ENCODE results near the gene CHRNG. TPM values are rescaled to one million over a fixed set of nuclear protein-coding genes. Genes with fewer than 3 reads are reported as not detected.
"Not testable (repeated sequence)": the region's sequence is repeated elsewhere in the genome, so short reads cannot be mapped to it uniquely, and the experiment has no call there.

CHRNG gene
- total RNA-seq, 1 donor from 2014 or later, result not detected

DNA sequence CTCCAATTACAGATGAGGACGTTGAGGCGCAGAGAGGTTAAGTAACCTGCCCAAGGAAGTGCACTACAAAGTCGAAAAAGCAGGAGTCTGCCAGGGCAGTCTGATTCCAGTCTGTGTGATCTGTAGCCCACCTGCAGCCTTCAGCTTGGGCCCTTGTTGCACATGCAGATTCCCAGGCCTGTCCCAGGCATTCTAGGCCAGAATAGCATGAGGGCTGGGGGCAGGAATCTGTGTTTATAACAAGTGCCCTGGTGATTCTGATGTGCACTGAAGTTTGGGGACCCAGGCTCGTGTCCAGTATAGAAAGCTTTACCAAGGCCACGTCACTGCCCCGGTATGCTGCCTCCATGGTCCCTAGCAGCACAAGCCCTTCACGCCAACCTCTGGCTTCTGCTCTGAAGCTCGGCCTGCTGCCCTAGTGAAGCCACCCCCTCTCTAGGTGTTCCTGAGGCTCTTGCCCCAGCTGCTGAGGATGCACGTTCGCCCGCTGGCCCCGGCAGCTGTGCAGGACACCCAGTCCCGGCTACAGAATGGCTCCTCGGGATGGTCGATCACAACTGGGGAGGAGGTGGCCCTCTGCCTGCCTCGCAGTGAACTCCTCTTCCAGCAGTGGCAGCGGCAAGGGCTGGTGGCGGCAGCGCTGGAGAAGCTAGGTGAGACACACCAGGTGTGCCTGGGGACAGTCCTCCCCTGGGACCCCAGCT is 4.6 kb downstream of the CHRNG start:
- no peak for DNase-seq (ENCODE audit: low spot score)

- DNase-seq (ENCODE audit: low spot score), result no peak
Observed at GRCh38 chr2:232544674-232545073, 5.2 kb downstream of the CHRNG start.

GRCh38 chr2:232545511-232546375 is 6.3 kb downstream of the CHRNG start:
- no peak for DNase-seq (ENCODE audit: low spot score)

DNA sequence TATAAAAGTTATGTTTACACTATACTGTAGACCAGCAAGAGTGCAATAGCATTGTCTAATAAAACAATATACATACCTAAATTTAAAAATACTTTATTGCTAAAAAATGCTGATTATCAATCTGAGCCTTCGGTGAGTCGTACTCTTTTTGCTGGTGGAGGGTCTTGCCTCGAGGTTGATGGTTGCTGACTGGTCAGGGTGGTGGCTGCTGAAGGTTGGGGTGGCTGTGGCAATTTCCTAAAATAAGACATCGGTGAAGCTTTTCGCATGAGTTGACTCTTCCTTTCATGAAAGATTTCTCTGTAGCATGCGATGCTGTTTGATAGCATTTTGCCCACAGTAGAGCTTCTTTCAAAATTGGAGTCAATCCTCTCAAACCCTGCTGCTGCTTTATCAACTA is 8.5 kb downstream of the CHRNG start:
- no peak for DNase-seq (ENCODE audit: low spot score)

GRCh38 chr2:232549655-232550353 is 10.3 kb downstream of the CHRNG start:
- no peak for DNase-seq (ENCODE audit: low spot score)

GRCh38 chr2:232550354-232551249 is 11.1 kb downstream of the CHRNG start, which contains the start of the genes EIF4E2 and TIGD1:
EIF4E2 (plus strand) TSS chr2:232550689; CDS start chr2:232550725, 36 bp downstream.
TIGD1 (minus strand) TSS chr2:232550557; CDS start chr2:232549882, 675 bp downstream.
- DNase-seq (ENCODE audit: low spot score), result peak; percentile 97

GRCh38 chr2:232551250-232551638 is 11.8 kb downstream of the CHRNG start:
- no peak for DNase-seq (ENCODE audit: low spot score)

DNA sequence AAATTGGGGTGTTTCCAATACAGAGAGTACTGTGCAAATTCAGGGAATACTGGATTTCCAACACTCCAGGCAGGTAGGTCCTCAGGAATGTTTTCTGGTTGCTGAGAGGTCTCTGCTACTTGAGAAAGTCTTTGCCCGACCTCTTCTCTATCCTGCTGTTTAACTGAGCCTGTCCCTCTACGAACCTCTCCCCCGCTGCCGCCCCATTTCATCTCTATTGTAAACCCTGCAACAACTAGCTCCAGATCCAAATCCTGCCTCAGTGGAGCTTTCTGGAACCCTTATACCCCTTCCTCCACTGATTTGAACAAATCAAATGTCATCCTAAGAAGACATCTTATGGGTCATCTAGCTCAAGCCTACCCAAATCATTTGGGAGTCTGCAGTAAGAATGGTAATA is 12.3 kb downstream of the CHRNG start:
- no peak for DNase-seq (ENCODE audit: low spot score)

DNA sequence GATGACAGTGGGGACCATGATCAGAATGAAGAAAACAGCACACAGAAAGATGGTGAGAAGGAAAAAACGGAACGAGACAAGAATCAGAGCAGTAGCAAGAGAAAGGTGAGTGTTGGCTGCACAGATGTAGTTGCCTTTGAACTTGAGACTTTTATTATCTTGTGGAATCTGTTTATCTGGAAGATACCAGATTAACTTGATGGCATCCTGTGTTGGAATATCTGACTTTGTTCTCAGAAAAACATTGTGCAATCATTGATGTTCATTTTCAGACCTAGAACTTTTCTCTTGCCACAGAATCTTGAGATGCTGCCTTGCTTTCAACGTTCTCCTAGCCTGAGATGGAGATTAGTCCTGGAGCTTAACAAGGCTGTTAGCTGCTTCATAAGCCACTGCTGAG is 16.9 kb downstream of the CHRNG start:
- DNase-seq (ENCODE audit: low spot score), result no peak

DNA sequence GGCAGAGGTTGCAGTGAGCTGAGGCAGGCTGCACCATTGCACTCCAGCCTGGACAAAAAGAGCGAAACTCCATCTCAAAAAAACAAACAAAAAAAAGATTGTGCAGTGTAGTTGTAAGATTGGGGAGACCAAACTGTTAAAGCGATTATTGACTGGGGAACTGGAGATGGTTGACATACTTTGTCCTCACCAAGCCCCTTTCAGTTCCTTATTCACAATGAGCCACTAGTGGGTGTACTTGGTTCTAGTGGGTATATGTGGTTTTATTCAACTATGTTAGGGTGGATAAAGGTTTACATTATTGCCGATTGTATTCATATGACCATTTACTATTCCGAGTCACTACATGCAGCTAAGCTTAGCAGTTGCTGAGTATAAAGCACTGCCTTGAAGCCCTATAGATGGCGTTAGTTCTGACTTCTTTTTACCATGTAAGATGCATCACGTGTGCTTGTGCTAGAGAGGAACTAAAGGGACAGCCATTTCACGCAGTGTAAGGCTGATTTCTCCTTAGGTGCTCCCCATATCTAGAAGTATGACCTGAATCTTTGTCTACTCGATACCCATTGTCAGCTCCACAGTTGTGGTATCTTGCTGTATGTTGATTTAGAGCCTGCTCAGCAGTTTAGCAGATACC is 23.1 kb downstream of the CHRNG start:
- DNase-seq (ENCODE audit: low spot score), result no peak

DNA sequence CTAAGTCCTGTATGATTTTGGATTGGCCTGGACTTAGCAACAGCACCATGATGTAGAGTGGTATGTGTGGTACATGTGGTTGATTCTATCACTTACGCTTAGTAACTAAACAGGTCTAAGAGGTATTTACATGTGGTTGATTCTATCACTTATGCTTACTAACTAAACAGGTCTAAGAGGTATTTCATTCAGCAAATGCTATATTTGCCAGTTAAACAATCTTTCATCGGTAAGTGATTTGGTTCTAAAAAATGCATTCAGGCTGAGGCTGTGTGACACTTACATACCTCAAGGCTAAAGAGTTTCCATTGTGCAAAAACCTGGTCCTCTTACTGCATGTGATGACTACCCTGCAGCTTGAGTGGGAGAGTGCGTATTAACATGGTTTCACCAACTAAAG is 24.1 kb downstream of the CHRNG start:
- no peak for DNase-seq (ENCODE audit: low spot score)

- no peak for DNase-seq (ENCODE audit: low spot score)
Observed at GRCh38 chr2:232567721-232568120, 28.2 kb downstream of the CHRNG start.

DNA sequence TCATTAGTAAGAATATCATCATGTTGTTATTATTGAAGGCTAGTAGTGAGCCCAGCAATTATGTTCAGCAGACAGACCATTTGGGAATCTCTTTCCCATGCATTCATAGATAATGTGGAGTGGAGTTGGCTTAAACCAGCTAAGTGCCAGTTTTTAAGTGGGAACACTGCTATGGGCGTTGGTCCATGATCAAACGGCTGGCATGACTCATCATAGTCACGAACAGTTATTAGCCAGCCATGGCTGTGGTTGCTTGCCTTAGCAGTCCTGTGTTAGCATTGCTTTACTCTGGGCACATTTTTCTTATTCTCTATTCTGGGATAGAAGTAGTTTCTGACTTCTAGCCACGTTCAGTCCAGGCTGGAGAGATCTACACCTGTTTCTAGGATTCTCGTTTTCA is 28.7 kb downstream of the CHRNG start:
- DNase-seq (ENCODE audit: low spot score), result no peak

DNA sequence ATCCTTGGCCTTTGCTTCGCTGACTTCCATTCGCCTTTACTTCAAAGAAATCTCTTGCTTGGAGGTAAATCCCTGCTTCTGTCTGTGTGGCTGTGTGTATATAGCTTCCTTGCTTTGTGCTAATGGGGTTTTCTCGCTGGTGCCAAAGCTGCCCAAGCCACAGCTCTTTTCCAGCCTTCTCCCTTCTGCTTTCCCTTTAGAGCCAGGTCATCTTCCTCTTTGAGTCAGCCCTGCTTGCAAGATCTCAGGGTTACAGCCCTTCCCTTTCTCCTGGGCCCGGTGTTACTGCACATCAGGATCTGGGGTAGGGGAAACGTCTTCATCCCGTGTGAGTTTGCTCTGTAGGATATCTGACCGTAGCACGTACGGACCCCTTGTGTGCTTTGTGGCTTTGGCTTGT is 30.0 kb downstream of the CHRNG start:
- no peak for DNase-seq (ENCODE audit: low spot score)

GRCh38 chr2:232570481-232570880 is 31.0 kb downstream of the CHRNG start:
- not testable (repeated sequence) for DNase-seq (ENCODE audit: low spot score)

GRCh38 chr2:232571026-232571474 is 31.6 kb downstream of the CHRNG start:
- no peak for DNase-seq (ENCODE audit: low spot score)

GRCh38 chr2:232573042-232573441 is 33.5 kb downstream of the CHRNG start:
- DNase-seq (ENCODE audit: low spot score), result no peak

DNA sequence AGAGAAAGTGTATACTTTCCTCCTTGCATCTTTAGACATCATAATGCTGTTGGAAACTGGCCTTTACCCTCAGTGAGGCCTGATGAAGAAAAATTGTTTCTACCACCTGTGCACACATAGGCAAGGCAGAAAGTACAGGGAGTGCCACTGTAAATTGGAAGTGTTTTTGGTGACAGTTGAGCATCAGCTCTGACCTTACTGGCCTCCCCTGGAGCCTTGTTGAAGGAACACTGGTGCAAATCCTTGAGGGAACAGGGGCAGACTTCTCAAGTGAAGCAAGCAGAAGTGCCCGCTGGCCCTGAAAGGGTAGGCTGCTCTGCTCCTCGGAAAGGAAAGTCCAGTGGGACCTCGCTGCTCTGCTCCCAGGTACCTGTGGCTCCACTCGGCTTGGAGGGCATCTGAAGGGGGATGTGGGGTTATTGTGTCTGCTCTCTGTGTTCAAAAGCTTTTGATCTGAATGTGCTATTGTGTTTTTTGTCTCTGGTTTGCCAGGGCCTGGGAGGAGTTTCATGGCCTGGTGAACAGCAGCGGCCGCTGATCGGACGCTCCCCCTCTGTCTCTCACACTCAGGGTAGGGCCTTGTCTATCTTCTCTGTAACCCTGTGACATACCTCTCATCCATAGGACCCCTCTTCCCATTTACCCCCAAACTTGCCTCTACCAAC is 34.4 kb downstream of the CHRNG start:
- DNase-seq (ENCODE audit: low spot score), result no peak

DNA sequence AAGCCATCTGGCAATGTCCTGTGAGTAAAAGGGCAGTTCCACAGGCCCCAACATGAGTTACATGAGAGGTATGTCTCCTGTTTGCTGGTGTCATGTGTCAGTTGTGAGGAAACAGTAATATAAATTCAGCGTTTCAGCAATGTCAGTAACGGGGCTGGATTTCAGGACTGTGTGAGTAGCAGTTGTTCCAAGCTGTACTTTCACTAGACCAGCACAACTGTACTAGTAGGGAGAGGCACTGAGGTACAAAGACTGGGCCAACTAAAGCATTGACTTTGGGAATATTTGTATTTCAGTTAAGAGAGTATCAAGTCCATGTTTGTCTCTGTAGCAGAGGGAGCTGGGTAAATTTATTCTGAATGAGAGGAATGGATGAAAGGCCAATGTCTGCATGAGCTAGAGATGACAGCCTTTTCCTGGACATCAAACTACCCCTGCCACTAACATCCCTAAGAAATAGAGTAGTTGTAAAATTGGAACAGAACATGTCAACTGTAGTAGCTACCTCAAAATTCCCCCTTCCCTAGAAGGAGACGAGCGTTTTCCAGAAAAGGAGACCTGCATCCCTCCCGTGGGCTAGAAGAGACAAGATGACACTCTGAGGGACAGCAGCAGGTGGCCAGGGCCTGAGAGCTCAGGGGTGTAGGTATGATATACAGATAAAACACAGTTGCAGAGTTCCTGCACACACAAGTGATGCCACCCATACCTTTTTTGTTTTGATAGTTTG is 35.3 kb downstream of the CHRNG start:
- no peak for DNase-seq (ENCODE audit: low spot score)
